WTC11 (cell line): Measurements from ENCODE around the gene RHPN2. TPM values are rescaled to one million over a fixed set of nuclear protein-coding genes. Genes with fewer than 3 reads are reported as not detected.

Experiments
- ATAC-seq: fragments of 200-7000 bp; cut with Tn5 transposase; 2 replicates; pipeline ENCODE4 v1.10.0; 2021; ENCODE audit warnings: mild to moderate bottlenecking, moderate library complexity
- CTCF ChIA-PET: fragments of 300-600 bp; sonication (Branson Sonifier 250); formaldehyde crosslinking; loops from one replicate; lab custom pipeline; 2021; ENCODE audit warnings: antibody characterized with exemption; lab: Charles Lee
- POLR2A ChIA-PET: fragments of 350-600 bp; sonication (Branson Sonifier 250); formaldehyde crosslinking; loops from one replicate; lab custom pipeline; 2021; ENCODE audit warnings: antibody characterized with exemption; lab: Charles Lee
- DNase-seq: peaks from one replicate; pipeline ENCODE4 v3.0.0; 2021; ENCODE audit warnings: low spot score
- H3K27ac Mint-ChIP-seq: 2 replicates; pipeline ENCODE4 v1.8.0; 2021; ENCODE audit warnings: mixed read lengths
- H3K27me3 Mint-ChIP-seq: 2 replicates; pipeline ENCODE4 v1.8.0; 2021; ENCODE audit warnings: low read depth, mild to moderate bottlenecking, moderate library complexity, mixed read lengths
- H3K36me3 Mint-ChIP-seq: 2 replicates; pipeline ENCODE4 v1.8.0; 2021; ENCODE audit warnings: mixed read lengths
- H3K4me1 Mint-ChIP-seq: 2 replicates; pipeline ENCODE4 v1.8.0; 2022; ENCODE audit warnings: mixed read lengths
- H3K4me3 Mint-ChIP-seq: 2 replicates; pipeline ENCODE4 v1.8.0; 2021; ENCODE audit warnings: mild to moderate bottlenecking, moderate library complexity, mixed read lengths
- H3K9me3 Mint-ChIP-seq: 2 replicates; pipeline ENCODE4 v1.8.0; 2021; ENCODE audit warnings: mixed read lengths
- ATF2 ChIP-seq: sonication (generic); formaldehyde crosslinking; IDR thresholded peaks from 2 replicates; pipeline ENCODE4 v1.8.1; 2022; ENCODE audit warnings: low read depth, missing genetic modification reagents, borderline replicate concordance
- CREB1 ChIP-seq: sonication (generic); formaldehyde crosslinking; IDR thresholded peaks from 2 replicates; pipeline ENCODE4 v1.8.0; 2023; ENCODE audit warnings: mild to moderate bottlenecking, missing genetic modification reagents
- CREM ChIP-seq: sonication (generic); formaldehyde crosslinking; IDR thresholded peaks from 2 replicates; pipeline ENCODE4 v1.8.1; 2022; ENCODE audit warnings: mild to moderate bottlenecking, missing genetic modification reagents, moderate library complexity
- ETV6 ChIP-seq: sonication (generic); formaldehyde crosslinking; IDR thresholded peaks from 2 replicates; pipeline ENCODE4 v1.8.1; 2022; ENCODE audit warnings: mild to moderate bottlenecking, missing genetic modification reagents
- FOXK1 ChIP-seq: sonication (generic); formaldehyde crosslinking; IDR thresholded peaks from 2 replicates; pipeline ENCODE4 v1.8.0; 2022; ENCODE audit warnings: mild to moderate bottlenecking, moderate library complexity, missing genetic modification reagents
- GRHL2 ChIP-seq: fragments of 250-450 bp; sonication (Bioruptor Pico); IDR thresholded peaks from 2 replicates; pipeline ENCODE4 v1.8.0; 2022; ENCODE audit warnings: mild to moderate bottlenecking, moderate library complexity; ENCODE audit not compliant: insufficient replicate concordance, severe bottlenecking
- GTF2I ChIP-seq: fragments of 250-450 bp; sonication (Bioruptor Pico); conservative IDR thresholded peaks from 2 replicates; pipeline ENCODE4 v1.4.0; 2021; ENCODE audit warnings: mild to moderate bottlenecking
- MAX ChIP-seq: sonication (generic); formaldehyde crosslinking; IDR thresholded peaks from 2 replicates; pipeline ENCODE4 v1.8.0; 2022; ENCODE audit warnings: mild to moderate bottlenecking, missing genetic modification reagents
- NFYB ChIP-seq: sonication (generic); formaldehyde crosslinking; conservative IDR thresholded peaks from 2 replicates; pipeline ENCODE4 v1.8.0; 2022; ENCODE audit warnings: low read depth, missing genetic modification reagents
- PRDM15 ChIP-seq: sonication (generic); formaldehyde crosslinking; IDR thresholded peaks from 2 replicates; pipeline ENCODE4 v1.8.0; 2022; ENCODE audit warnings: missing genetic modification reagents
- PRRX2 ChIP-seq: fragments of 250-450 bp; sonication (Bioruptor Pico); IDR thresholded peaks from 2 replicates; pipeline ENCODE4 v1.8.0; 2021; ENCODE audit warnings: mild to moderate bottlenecking
- SOX15 ChIP-seq: fragments of 250-450 bp; sonication (Bioruptor Pico); IDR thresholded peaks from 2 replicates; pipeline ENCODE4 v1.9.0; 2021; ENCODE audit warnings: mild to moderate bottlenecking
- TEAD1 ChIP-seq: sonication (generic); formaldehyde crosslinking; IDR thresholded peaks from 2 replicates; pipeline ENCODE4 v1.8.0; 2022; ENCODE audit warnings: mild to moderate bottlenecking, missing genetic modification reagents
- TEAD4 ChIP-seq: sonication (generic); formaldehyde crosslinking; IDR thresholded peaks from 2 replicates; pipeline ENCODE4 v1.8.0; 2022; ENCODE audit warnings: mild to moderate bottlenecking, missing genetic modification reagents
- USF2 ChIP-seq: sonication (generic); formaldehyde crosslinking; IDR thresholded peaks from 2 replicates; pipeline ENCODE4 v1.8.1; 2023; ENCODE audit warnings: mild to moderate bottlenecking, missing genetic modification reagents, moderate library complexity
- ZNF138 ChIP-seq: sonication (generic); formaldehyde crosslinking; conservative IDR thresholded peaks from 2 replicates; pipeline ENCODE4 v1.8.1; 2022; ENCODE audit warnings: mild to moderate bottlenecking, moderate library complexity, missing genetic modification reagents
- ZNF396 ChIP-seq: fragments of 250-450 bp; sonication (Bioruptor Pico); IDR thresholded peaks from 2 replicates; pipeline ENCODE4 v1.8.0; 2021; ENCODE audit warnings: mild to moderate bottlenecking, moderate library complexity, borderline replicate concordance
- ZNF425 ChIP-seq: fragments of 250-450 bp; sonication (Bioruptor Pico); conservative IDR thresholded peaks from 2 replicates; pipeline ENCODE4 v1.9.0; 2021; ENCODE audit warnings: mild to moderate bottlenecking
- ZNF671 ChIP-seq: fragments of 250-450 bp; sonication (Bioruptor Pico); IDR thresholded peaks from 2 replicates; pipeline ENCODE4 v1.8.0; 2021; ENCODE audit warnings: mild to moderate bottlenecking
- ZSCAN18 ChIP-seq: fragments of 250-450 bp; sonication (Bioruptor Pico); IDR thresholded peaks from 2 replicates; pipeline ENCODE4 v2.1.2; 2022; ENCODE audit warnings: mild to moderate bottlenecking, moderate library complexity
- total RNA-seq: library from RNA; stranded (reverse); gene quantifications from 3 replicates; pipeline ENCODE4 v1.2.3, GENCODE V29; 2021

The RHPN2 gene
- total RNA-seq, 1 experiment from 2014 or later = 21.1 TPM

- H3K9me3 Mint-ChIP-seq = no peaks in the 10 kb centered on the region
- peaks cover 13% of the 10 kb centered on the region for H3K27me3 Mint-ChIP-seq
- no peaks in the 10 kb centered on the region for H3K36me3 Mint-ChIP-seq
- no peak overlapping the region for H3K27ac Mint-ChIP-seq
- ChIA-PET CTCF (interaction anchor here (0.7 to 1.6 kb wide), 3 partner anchors 32 to 120 kb away, joined by 3 to 5 read pairs (median 4); no protein-coding TSS in a partner anchor), POLR2A (interaction anchor here (1.1 kb wide), 1 partner anchor 10 kb away, joined by 7 read pairs; no protein-coding TSS in a partner anchor)
- H3K4me1 Mint-ChIP-seq = peaks cover 17% of the 10 kb centered on the region
- TF ChIP-seq TEAD4 (CRISPR knock-in tag) (no peak), NFYB (no peak), SOX15 (no peak), ATF2 (no peak), TEAD1 (CRISPR knock-in tag) (peak; percentile 9; the same call in 1 of the 2 replicates), GRHL2 (CRISPR knock-in tag) (no peak), PRRX2 (CRISPR knock-in tag) (no peak), FOXK1 (CRISPR knock-in tag) (0 out of 2 replicates have a peak, but pooled peaks have one; percentile 2), USF2 (peak; percentile 24; the same call in 1 of the 2 replicates), ZNF425 (no peak), MAX (no peak), PRDM15 (CRISPR knock-in tag) (no peak), ETV6 (CRISPR knock-in tag) (no peak)
- TF ChIP-seq, all 79 proteins: peak for 3
- ATAC-seq (peak; percentile 65), DNase-seq (peak; percentile 78)
- peak overlapping the region; percentile 87 for H3K4me3 Mint-ChIP-seq
Measured at GRCh38 chr19:33064458-33064791, 263 bp downstream of the RHPN2 start.

- no peak; the same call in 1 of the 2 replicates for ATAC-seq
- peak; percentile 23 for DNase-seq
- peaks cover 18% of the 10 kb centered on the region for H3K4me1 Mint-ChIP-seq
- CTCF ChIA-PET = interaction anchor here (0.6 to 1.6 kb wide), 6 partner anchors 12 to 120 kb away, joined by 3 to 6 read pairs (median 4); partner anchors contain the start of gene GPATCH1
- peaks cover 13% of the 10 kb centered on the region for H3K27me3 Mint-ChIP-seq
- no peaks in the 10 kb centered on the region for H3K9me3 Mint-ChIP-seq
- POLR2A ChIA-PET = interaction anchor here (1.1 kb wide), 1 partner anchor 10 kb away, joined by 7 read pairs; no protein-coding TSS in a partner anchor
- peak overlapping the region; percentile 19; the same call in 1 of the 2 replicates for H3K27ac Mint-ChIP-seq
- H3K36me3 Mint-ChIP-seq = no peaks in the 10 kb centered on the region
- H3K4me3 Mint-ChIP-seq = peak overlapping the region; percentile 87
- no peak for TF ChIP-seq ZNF671
- TF ChIP-seq ZSCAN18 (CRISPR knock-in tag) = no peak
- peak; percentile 96 for TF ChIP-seq GTF2I
- no peak for TF ChIP-seq USF2
- no peak for TF ChIP-seq ZNF396
- no peak for TF ChIP-seq ZNF138 (CRISPR knock-in tag)
- TF ChIP-seq CREB1 (CRISPR knock-in tag) = no peak
- no peak for TF ChIP-seq CREM (CRISPR knock-in tag)
Measured at GRCh38 chr19:33063753-33064457, 783 bp downstream of the RHPN2 start.
